GM12891 (cell line): ENCODE results near the gene ARHGAP26.

ENCODE experiments used
- POLR2A ChIP-seq: IDR thresholded peaks from 2 replicates; pipeline ENCODE4 v1.6.1; 2011; ENCODE audit warnings: low read depth, low read length, control low read depth
- TAF1 ChIP-seq: IDR thresholded peaks from 2 replicates; pipeline ENCODE4 v1.6.1; 2011; ENCODE audit warnings: low read depth, low read length, control low read depth

GRCh38 chr5:143156086-143156485 lies 385.9 kb downstream of the ARHGAP26 start:
- TF ChIP-seq POLR2A, result no peak
- no peak for TF ChIP-seq TAF1
